Measurements from ENCODE around the gene SPC24. TPM values are rescaled to one million over a fixed set of nuclear protein-coding genes. Genes with fewer than 3 reads are reported as not detected.
"Not testable (repeated sequence)": the region's sequence is repeated elsewhere in the genome, so short reads cannot be mapped to it uniquely, and the experiment has no call there.

SPC24 gene
- total RNA-seq, 1 donor from 2014 or later: 38.3 TPM

- Mint-ChIP-seq H3K4me3 (ENCODE audit: low read depth) (no peak overlapping the region), H3K36me3 (ENCODE audit: low read depth) (no peaks in the 10 kb centered on the region), H3K27ac (no peak overlapping the region), H3K4me1 (ENCODE audit: low read depth) (no peaks in the 10 kb centered on the region), H3K9me3 (no peaks in the 10 kb centered on the region), H3K27me3 (ENCODE audit: low read depth) (no peaks in the 10 kb centered on the region)
- no peak for DNase-seq (ENCODE audit: low spot score)
- intact Hi-C loops (cut with micrococcal nuclease): no loop called here
Measured at GRCh38 chr19:11168568-11168967, 13.0 kb upstream of the SPC24 start.

GRCh38 chr19:11166281-11167142, 10.9 kb upstream of the SPC24 start:
- Mint-ChIP-seq H3K4me3 (ENCODE audit: low read depth) (no peak overlapping the region), H3K27ac (no peak overlapping the region), H3K9me3 (no peaks in the 10 kb centered on the region), H3K4me1 (ENCODE audit: low read depth) (no peaks in the 10 kb centered on the region), H3K36me3 (ENCODE audit: low read depth) (no peaks in the 10 kb centered on the region), H3K27me3 (ENCODE audit: low read depth) (no peaks in the 10 kb centered on the region)
- DNase-seq (ENCODE audit: low spot score): no peak
- intact Hi-C loops (cut with micrococcal nuclease): no loop called here

- no peak overlapping the region for H3K27ac Mint-ChIP-seq
- H3K9me3 Mint-ChIP-seq: no peaks in the 10 kb centered on the region
- intact Hi-C loops (cut with micrococcal nuclease): no loop called here
- no peak overlapping the region for H3K4me3 Mint-ChIP-seq (ENCODE audit: low read depth)
- no peak for DNase-seq (ENCODE audit: low spot score)
- H3K27me3 Mint-ChIP-seq (ENCODE audit: low read depth): no peaks in the 10 kb centered on the region
- no peaks in the 10 kb centered on the region for H3K36me3 Mint-ChIP-seq (ENCODE audit: low read depth)
- H3K4me1 Mint-ChIP-seq (ENCODE audit: low read depth): no peaks in the 10 kb centered on the region
Measured at GRCh38 chr19:11165486-11166030, 10.0 kb upstream of the SPC24 start.

- no peaks in the 10 kb centered on the region for H3K9me3 Mint-ChIP-seq
- no peak overlapping the region for H3K27ac Mint-ChIP-seq
Measured at GRCh38 chr19:11164879-11165406, 9.4 kb upstream of the SPC24 start.

GRCh38 chr19:11164296-11164695, 8.7 kb upstream of the SPC24 start:
- DNase-seq (ENCODE audit: low spot score): no peak
- Mint-ChIP-seq H3K4me3 (ENCODE audit: low read depth) (no peak overlapping the region), H3K36me3 (ENCODE audit: low read depth) (no peaks in the 10 kb centered on the region), H3K27ac (no peak overlapping the region), H3K4me1 (ENCODE audit: low read depth) (no peaks in the 10 kb centered on the region), H3K9me3 (no peaks in the 10 kb centered on the region), H3K27me3 (ENCODE audit: low read depth) (no peaks in the 10 kb centered on the region)
- intact Hi-C loops (cut with micrococcal nuclease): no loop called here

More at GRCh38 chr19:11164879-11165406, 9.4 kb upstream of the SPC24 start:
- Mint-ChIP-seq H3K36me3 (ENCODE audit: low read depth) (no peaks in the 10 kb centered on the region), H3K4me3 (ENCODE audit: low read depth) (no peak overlapping the region), H3K27me3 (ENCODE audit: low read depth) (no peaks in the 10 kb centered on the region), H3K4me1 (ENCODE audit: low read depth) (no peaks in the 10 kb centered on the region)
- no peak for DNase-seq (ENCODE audit: low spot score)
- intact Hi-C loops (cut with micrococcal nuclease): no loop called here

GRCh38 chr19:11160440-11160768, 4.8 kb upstream of the SPC24 start:
- H3K27me3 Mint-ChIP-seq (ENCODE audit: low read depth); H3K27ac Mint-ChIP-seq; H3K36me3 Mint-ChIP-seq (ENCODE audit: low read depth); DNase-seq (ENCODE audit: low spot score); H3K4me3 Mint-ChIP-seq (ENCODE audit: low read depth); H3K4me1 Mint-ChIP-seq (ENCODE audit: low read depth); H3K9me3 Mint-ChIP-seq; intact Hi-C loops (cut with micrococcal nuclease): not testable (repeated sequence)

GRCh38 chr19:11159598-11160439, 4.2 kb upstream of the SPC24 start:
- Mint-ChIP-seq H3K36me3 (ENCODE audit: low read depth) (no peaks in the 10 kb centered on the region), H3K27me3 (ENCODE audit: low read depth) (no peaks in the 10 kb centered on the region), H3K27ac (no peak overlapping the region), H3K9me3 (no peaks in the 10 kb centered on the region), H3K4me3 (ENCODE audit: low read depth) (no peak overlapping the region), H3K4me1 (ENCODE audit: low read depth) (peaks cover 3% of the 10 kb centered on the region)
- DNase-seq (ENCODE audit: low spot score): no peak
- intact Hi-C loops (cut with micrococcal nuclease): loop anchor here (5.0 kb wide), 1 partner anchor 222 kb away; the partner anchor contains the start of gene EPOR

- intact Hi-C loops (cut with micrococcal nuclease): loop anchor here (5.0 kb wide), 1 partner anchor 228 kb away; the partner anchor contains the start of gene EPOR
- H3K4me3 Mint-ChIP-seq (ENCODE audit: low read depth): peak overlapping the region; percentile 86
- H3K9me3 Mint-ChIP-seq: no peaks in the 10 kb centered on the region
- peaks cover 20% of the 10 kb centered on the region for H3K36me3 Mint-ChIP-seq (ENCODE audit: low read depth)
- H3K27ac Mint-ChIP-seq: peak overlapping the region; percentile 75
- H3K27me3 Mint-ChIP-seq (ENCODE audit: low read depth): no peaks in the 10 kb centered on the region
- DNase-seq (ENCODE audit: low spot score): no peak
- peaks cover 19% of the 10 kb centered on the region for H3K4me1 Mint-ChIP-seq (ENCODE audit: low read depth)
Measured at GRCh38 chr19:11154683-11155047, 917 bp downstream of the SPC24 start.

GRCh38 chr19:11152318-11153062, 3.1 kb downstream of the SPC24 start:
- H3K27me3 Mint-ChIP-seq (ENCODE audit: low read depth): no peaks in the 10 kb centered on the region
- no peak overlapping the region for H3K27ac Mint-ChIP-seq
- H3K9me3 Mint-ChIP-seq: no peaks in the 10 kb centered on the region
- H3K4me1 Mint-ChIP-seq (ENCODE audit: low read depth): peaks cover 19% of the 10 kb centered on the region
- H3K36me3 Mint-ChIP-seq (ENCODE audit: low read depth): peaks cover 37% of the 10 kb centered on the region
- no peak overlapping the region for H3K4me3 Mint-ChIP-seq (ENCODE audit: low read depth)
- intact Hi-C loops (cut with micrococcal nuclease): no loop called here
- no peak for DNase-seq (ENCODE audit: low spot score)

- Mint-ChIP-seq H3K27ac (no peak overlapping the region), H3K9me3 (no peaks in the 10 kb centered on the region), H3K27me3 (ENCODE audit: low read depth) (no peaks in the 10 kb centered on the region), H3K36me3 (ENCODE audit: low read depth) (peaks cover 46% of the 10 kb centered on the region), H3K4me3 (ENCODE audit: low read depth) (no peak overlapping the region), H3K4me1 (ENCODE audit: low read depth) (peaks cover 19% of the 10 kb centered on the region)
- no peak for DNase-seq (ENCODE audit: low spot score)
- intact Hi-C loops (cut with micrococcal nuclease): no loop called here
Measured at GRCh38 chr19:11151181-11151580, 4.4 kb downstream of the SPC24 start.

- H3K27ac Mint-ChIP-seq: no peak overlapping the region
- peaks cover 8% of the 10 kb centered on the region for H3K4me1 Mint-ChIP-seq (ENCODE audit: low read depth)
- intact Hi-C loops (cut with micrococcal nuclease): no loop called here
- no peak for DNase-seq (ENCODE audit: low spot score)
- H3K9me3 Mint-ChIP-seq: no peaks in the 10 kb centered on the region
- H3K4me3 Mint-ChIP-seq (ENCODE audit: low read depth): no peak overlapping the region
- peaks cover 52% of the 10 kb centered on the region for H3K36me3 Mint-ChIP-seq (ENCODE audit: low read depth)
- H3K27me3 Mint-ChIP-seq (ENCODE audit: low read depth): no peaks in the 10 kb centered on the region
Measured at GRCh38 chr19:11148001-11148400, 7.6 kb downstream of the SPC24 start.

- intact Hi-C loops (cut with micrococcal nuclease): no loop called here
- Mint-ChIP-seq H3K4me3 (ENCODE audit: low read depth) (no peak overlapping the region), H3K27ac (no peak overlapping the region), H3K36me3 (ENCODE audit: low read depth) (peaks cover 38% of the 10 kb centered on the region), H3K4me1 (ENCODE audit: low read depth) (no peaks in the 10 kb centered on the region), H3K27me3 (ENCODE audit: low read depth) (no peaks in the 10 kb centered on the region), H3K9me3 (no peaks in the 10 kb centered on the region)
- DNase-seq (ENCODE audit: low spot score): no peak
Measured at GRCh38 chr19:11145536-11145924, 10.1 kb downstream of the SPC24 start.

Measured in activated T-helper 2 cell treated with anti-CD3 and anti-CD28 coated beads, Interferon-gamma antibody, Interleukin-2, Interleukin-4, amounts not matched to agents 10 μg/mL and 5 μg/mL and 100 μg/mL, durations not matched to agents 14 hours and 24 hours and 36 hours (primary cell).